ENCODE data around the gene ANKH. TPM values are rescaled to one million over a fixed set of nuclear protein-coding genes. Genes with fewer than 3 reads are reported as not detected.

The ANKH gene
- polyA plus RNA-seq, 3 donors = 8.3 to 14.8 (median 11.0) TPM

DNA sequence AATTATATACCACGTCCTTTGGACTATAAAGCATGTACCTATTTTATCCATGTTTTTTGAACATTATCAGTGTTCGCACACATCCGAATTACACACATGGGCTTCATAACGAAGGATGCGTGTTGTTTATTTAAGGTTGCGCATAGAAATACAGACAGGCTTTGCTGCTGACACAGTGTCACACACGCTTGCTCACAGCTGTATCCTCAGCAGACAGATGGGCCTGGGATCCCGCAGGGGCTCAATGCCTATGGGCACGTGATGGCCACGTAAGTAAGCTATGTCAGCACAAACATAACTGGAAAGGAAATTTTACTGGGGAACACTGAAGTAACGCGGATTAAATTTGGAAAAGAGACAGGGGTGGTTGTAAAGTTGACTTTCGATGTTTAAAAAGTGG, 130.4 kb downstream of the ANKH start:
- no peak for DNase-seq

DNA sequence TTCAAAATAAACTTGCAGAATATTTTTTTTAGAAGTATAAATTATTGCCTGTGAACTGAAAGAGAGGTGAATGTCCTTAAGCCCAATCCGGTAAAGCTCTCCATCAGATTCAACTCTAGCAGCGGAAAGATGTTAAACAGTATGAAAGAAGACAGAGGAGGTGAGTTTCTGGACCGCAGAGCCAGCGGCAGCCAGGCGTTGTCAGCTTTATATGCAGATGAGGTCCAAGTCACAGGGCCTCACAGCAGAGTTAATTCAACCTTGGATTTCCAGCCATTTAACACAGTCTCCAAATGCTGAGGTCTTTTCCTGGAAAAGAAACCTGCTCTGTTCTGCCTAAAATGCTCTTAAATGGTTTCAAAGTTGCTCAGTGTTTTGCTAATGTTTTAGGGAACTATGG, 131.6 kb downstream of the ANKH start:
- no peak for DNase-seq

GRCh38 chr5:14739538-14739937, 132.0 kb downstream of the ANKH start:
- no peak for DNase-seq

DNA sequence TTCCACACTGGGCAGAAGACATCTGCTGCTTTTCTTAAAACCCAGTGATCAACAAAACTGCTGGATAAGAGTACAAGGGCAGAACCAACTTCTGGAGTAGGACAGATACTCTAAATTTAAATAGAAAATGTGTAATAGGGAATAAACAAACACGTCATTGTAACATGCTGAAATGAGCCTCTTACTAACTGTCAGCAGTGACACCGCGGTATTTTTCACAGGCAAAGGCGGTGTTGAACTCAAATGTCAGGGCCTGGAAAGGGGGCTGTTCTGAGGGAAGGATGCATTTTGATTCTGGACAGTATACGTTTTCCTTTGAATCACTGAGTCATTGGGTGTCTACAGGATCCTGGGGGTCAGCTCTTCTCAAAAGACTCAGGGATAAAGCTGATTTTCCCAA, 133.5 kb downstream of the ANKH start:
- DNase-seq = no peak

DNA sequence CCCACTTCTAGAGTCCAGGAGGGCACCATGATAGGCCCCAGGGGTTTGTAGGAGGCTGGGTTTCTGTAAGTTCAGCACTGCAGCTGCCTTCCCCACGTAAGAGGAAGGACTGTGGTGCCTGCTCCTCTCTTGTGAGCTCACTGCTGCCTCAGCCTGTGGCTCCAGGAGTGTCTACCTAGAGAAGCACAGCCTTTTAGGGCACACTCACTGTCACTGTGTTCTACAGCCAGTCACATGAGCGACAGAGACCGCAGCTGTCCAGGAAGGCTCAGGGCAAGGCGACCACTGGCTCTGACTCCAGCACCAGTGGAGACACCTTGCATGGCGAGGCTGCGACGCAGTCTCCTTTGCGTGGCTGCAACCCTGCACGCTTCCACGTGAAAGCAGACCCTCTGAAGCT, 134.3 kb downstream of the ANKH start:
- DNase-seq = no peak

GRCh38 chr5:14735944-14736343, 135.6 kb downstream of the ANKH start:
- DNase-seq = no peak

GRCh38 chr5:14734396-14734795, 137.2 kb downstream of the ANKH start:
- DNase-seq = no peak

- DNase-seq = no peak
Measured at GRCh38 chr5:14733661-14734060, 137.9 kb downstream of the ANKH start.

DNA sequence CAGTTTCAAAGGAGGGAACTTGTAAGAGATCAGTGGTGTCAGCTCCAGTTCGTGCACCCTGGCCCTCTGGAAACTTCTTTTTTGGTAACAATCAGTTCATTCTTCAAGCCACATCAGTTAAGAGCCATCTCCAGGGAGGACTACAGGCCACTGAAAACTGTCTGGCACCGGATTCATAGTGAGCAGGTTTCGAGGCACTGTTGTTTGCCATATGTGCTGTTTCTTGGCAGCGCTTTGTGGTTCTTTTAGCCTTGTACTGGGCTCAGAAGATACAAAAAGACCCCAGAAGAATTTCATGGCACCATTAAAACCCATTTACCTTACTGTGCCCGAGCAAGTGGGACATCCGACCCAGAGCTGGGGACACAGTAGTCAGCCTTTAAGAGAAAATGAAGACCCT, 138.6 kb downstream of the ANKH start:
- DNase-seq = no peak

- no peak for DNase-seq
Measured at GRCh38 chr5:14730881-14731280, 140.7 kb downstream of the ANKH start.

- DNase-seq = no peak
Measured at GRCh38 chr5:14730466-14730865, 141.1 kb downstream of the ANKH start.

GRCh38 chr5:14729448-14730385, 141.9 kb downstream of the ANKH start:
- no peak for DNase-seq

DNA sequence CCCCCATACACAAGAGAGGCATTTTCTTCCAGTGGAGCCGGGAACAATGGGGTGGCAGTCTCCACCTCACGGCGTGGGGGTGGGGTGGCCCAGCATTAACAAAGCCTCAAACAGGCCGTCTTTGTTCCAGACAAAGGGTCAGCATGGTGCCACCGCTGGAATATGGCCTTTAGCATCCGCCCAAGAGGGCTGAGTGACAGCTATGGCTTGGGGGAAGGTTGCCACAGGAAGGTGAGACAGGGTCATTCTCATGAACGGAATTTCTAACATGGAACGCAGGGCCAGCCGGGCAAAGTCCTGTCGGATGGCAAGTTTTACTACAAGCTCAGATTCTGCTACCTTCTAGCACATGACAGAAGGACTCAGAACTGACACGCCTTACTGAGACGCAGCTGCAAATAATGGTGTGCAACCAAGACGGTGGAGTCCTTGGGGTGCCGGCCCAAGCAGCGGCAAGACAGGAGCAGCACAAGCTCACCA, 143.1 kb downstream of the ANKH start:
- DNase-seq = no peak

DNA sequence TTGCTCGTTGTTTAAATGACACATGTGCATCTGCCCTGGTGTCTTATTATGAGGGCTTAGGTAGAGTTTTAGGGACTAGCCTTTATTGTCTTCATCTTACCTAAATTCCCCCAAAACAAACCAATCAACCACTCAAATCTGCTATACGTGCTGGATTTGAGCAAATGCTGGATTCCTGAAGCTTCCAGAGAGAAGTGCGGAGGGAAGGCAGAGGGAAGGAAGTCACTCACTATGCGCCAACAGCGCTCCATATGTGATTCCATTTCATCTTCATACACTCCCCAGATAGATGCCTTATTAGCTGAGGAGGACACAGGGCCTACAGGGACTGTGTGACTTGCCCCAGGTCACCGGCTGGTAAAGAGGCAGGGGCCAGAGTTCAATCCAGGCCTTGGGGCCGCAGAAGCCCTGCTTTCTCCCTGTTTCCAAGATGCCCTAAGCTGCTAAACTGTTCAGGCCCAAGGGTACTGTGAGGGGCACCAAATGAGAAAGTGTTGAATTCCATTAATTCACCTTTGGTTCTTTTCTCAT, 143.6 kb downstream of the ANKH start:
- no peak for DNase-seq

GRCh38 chr5:14727428-14727865, 144.1 kb downstream of the ANKH start:
- peak; percentile 77 for DNase-seq

DNA sequence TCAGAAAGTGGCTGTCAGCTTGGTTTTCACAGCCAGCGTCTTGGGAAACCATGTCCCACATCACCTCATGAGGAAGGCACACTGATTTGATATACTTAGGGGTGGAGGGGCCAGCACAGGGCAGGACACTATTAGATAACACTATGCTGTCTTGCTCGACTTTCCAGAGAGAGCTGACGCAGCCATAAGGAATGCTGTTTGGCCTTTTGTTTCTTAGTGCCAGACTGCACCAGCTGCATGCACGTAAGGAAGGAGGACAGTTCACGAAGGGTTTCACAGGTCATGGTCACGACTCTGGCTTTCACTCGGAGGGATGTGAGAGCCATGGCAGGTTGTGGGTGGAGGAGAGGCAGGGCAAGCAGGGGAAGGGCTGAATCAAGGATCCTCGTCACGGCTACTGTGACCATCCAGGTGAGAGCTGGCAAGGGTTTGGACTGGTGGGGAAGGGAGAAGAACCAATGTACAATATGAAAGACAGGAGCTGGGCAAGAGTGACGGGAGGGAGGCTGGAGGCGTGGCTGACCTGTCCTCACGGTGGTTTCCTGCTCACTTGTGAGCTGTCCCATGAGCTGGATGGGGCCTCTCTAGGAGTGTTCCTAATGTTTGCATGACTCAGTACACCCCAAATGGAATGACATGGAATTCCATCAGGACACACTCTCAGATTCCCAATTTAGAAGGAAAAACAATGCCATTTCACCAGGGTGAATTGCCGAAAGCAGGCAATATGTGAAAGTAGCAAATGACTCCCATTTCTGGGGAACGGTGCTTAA, 145.3 kb downstream of the ANKH start:
- no peak for DNase-seq

GRCh38 chr5:14724633-14725032, 146.9 kb downstream of the ANKH start:
- DNase-seq = no peak

DNA sequence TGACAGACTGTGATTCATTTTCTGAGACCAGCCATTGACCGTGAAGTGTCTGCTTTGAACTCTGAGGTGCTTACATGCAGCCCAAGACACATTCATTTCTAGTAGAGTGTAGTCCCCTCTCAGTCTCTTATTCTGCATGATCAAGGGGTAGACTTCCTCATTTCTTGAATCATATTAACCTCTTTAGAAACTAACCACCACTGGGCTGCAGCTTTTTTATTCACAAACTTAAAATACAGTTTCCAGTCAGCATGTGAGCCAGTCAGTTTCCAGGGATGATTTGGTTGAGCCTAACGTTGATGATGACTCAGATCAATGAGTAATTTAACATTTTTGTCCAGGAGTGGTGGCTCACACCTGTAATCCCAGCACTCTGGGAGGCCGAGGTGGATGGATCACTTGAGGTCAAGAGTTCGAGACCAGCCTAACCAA, 147.9 kb downstream of the ANKH start:
- DNase-seq = no peak

- DNase-seq = no peak
Measured at GRCh38 chr5:14722923-14723322, 148.7 kb downstream of the ANKH start.

DNA sequence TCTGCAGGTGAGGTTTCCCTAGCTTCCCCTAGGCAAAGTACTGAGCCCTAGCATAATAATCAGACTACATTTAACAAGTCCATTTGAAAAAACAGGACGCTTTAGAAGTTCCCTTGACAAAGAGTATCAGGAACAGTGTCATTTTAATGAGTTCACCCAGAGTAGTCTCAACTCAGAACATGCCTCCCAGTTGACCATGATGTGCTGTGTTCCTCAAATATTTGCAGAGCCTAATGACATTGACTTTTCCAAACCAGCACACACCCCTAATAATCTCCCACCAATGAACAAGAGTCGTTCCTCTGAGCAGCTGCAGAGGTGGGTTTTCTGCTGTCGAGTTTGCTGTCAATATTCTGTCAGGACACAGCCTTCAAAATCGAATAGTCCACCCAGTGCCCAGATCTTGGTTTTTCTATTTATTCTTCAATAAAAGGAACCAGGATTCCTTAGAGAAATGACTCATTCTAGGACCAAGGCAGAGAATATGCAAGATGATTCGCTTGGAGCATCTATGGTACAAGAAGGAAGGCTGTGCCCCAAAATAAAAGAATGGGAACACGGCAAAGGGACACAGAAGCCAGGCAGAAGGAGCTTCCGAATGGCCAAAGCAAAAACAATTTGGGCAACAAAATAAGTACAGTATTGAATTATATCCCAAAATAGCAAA, 149.5 kb downstream of the ANKH start:
- DNase-seq = no peak

DNA sequence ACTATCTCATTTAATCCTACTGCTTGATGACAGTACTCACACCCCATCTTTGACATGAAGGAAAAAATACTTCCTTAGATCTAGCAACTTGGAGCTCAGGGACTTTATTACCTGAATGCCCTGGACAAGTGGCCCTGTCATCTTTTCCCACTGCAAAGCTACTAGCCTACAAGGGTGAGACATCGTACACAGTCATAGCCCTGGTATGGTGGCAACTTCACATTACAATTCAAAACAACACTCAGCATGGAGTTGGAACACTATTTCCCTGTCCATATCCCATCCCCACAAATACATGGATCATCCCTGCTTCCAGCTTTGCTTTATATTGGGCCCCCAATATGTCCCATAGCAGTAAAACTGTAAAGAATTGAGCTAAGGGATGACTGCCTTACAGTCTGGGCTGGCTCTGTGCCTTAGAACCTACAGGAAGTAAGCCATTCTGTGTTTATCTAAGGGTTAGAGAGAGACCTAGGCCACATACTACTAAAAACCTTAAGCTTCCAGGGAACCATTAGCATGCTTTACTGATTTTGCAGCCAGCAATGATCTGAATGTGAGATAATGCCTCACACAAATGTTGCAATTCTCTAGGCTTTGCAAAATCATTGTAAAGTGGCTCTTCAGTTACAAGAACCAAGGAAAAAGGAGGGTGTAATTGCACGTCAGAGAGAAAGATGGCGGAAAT, 151.2 kb downstream of the ANKH start:
- DNase-seq = no peak

All from renal pelvis (tissue), 4 donors.